Measurements from ENCODE around the gene FCN2. TPM values are rescaled to one million over a fixed set of nuclear protein-coding genes. Genes with fewer than 3 reads are reported as not detected.

The FCN2 gene
- total and polyA plus RNA-seq, 4 donors = 23.6 to 186 (median 121) TPM

GRCh38 chr9:134882204-134882785 lies 1.7 kb downstream of the FCN2 start:
- no peak for DNase-seq (ENCODE audit: low spot score)
- Histone ChIP-seq H3K9ac (ENCODE audit: low read depth in 1 of 2, low read length in 2 of 2) (no peak overlapping the region), H3K36me3 (ENCODE audit: control insufficient read depth in 4 of 4, insufficient read depth in 3 of 4, low read depth in 1 of 4, low read length in 3 of 4) (no peaks in the 10 kb centered on the region), H3K27me3 (ENCODE audit: control insufficient read depth in 4 of 4, insufficient read depth in 4 of 4, low read length in 3 of 4) (no peaks in the 10 kb centered on the region), H3K27ac (ENCODE audit: low read depth in 1 of 2, low read length in 2 of 2) (peak overlapping the region in 1 of 2 donors; percentile 23), H3K9me3 (ENCODE audit: control insufficient read depth in 4 of 4, low read length in 3 of 4) (no peaks in the 10 kb centered on the region), H3K4me3 (ENCODE audit: low read depth in 1 of 3, low read length in 3 of 3) (peak overlapping the region in 2 of 3 donors; percentile 6 to 37), H3K4me1 (ENCODE audit: control insufficient read depth in 4 of 4, insufficient read depth in 4 of 4, low read length in 3 of 4) (no peaks in the 10 kb centered on the region)
- TF ChIP-seq YY1 (IDR thresholded peaks at IDR 0.05) (no peak), ZBTB33 (IDR thresholded peaks at IDR 0.05) (no peak), HNF4A (conservative IDR thresholded peaks at IDR 0.05) (no peak), GABPA (IDR thresholded peaks at IDR 0.05 in 1 of 2, conservative IDR thresholded peaks at IDR 0.05 in 1 of 2) (no peak), TAF1 (conservative IDR thresholded peaks at IDR 0.05) (no peak), FOXA1 (IDR thresholded peaks at IDR 0.05) (no peak), RAD21 (IDR thresholded peaks at IDR 0.05) (no peak), FOXA2 (IDR thresholded peaks at IDR 0.05) (no peak), RXRA (IDR thresholded peaks at IDR 0.05) (no peak), ATF3 (IDR thresholded peaks at IDR 0.05) (no peak), JUND (IDR thresholded peaks at IDR 0.05) (no peak), SP1 (IDR thresholded peaks at IDR 0.05) (no peak), CTCF (IDR thresholded peaks at IDR 0.05; ENCODE audit: low read depth, low read length, missing input control) (no peak), EGR1 (IDR thresholded peaks at IDR 0.05; ENCODE audit: low read depth in 2 of 2) (no peak)
- 72% methylated on average over 3 of the region's 3 CpGs for WGBS

GRCh38 chr9:134883040-134883782 lies 2.6 kb downstream of the FCN2 start:
- TF ChIP-seq FOXA2 (IDR thresholded peaks at IDR 0.05) (no peak), GABPA (IDR thresholded peaks at IDR 0.05 in 1 of 2, conservative IDR thresholded peaks at IDR 0.05 in 1 of 2) (no peak)
- Histone ChIP-seq H3K4me1 (ENCODE audit: control insufficient read depth in 4 of 4, insufficient read depth in 4 of 4, low read length in 3 of 4) (no peaks in the 10 kb centered on the region), H3K4me3 (ENCODE audit: low read depth in 1 of 3, low read length in 3 of 3) (peak overlapping the region in 2 of 3 donors; percentile 10 to 28), H3K27ac (ENCODE audit: low read depth in 1 of 2, low read length in 2 of 2) (no peak overlapping the region), H3K27me3 (ENCODE audit: control insufficient read depth in 4 of 4, insufficient read depth in 4 of 4, low read length in 3 of 4) (no peaks in the 10 kb centered on the region), H3K9ac (ENCODE audit: low read depth in 1 of 2, low read length in 2 of 2) (no peak overlapping the region), H3K9me3 (ENCODE audit: control insufficient read depth in 4 of 4, low read length in 3 of 4) (no peaks in the 10 kb centered on the region), H3K36me3 (ENCODE audit: control insufficient read depth in 4 of 4, insufficient read depth in 3 of 4, low read depth in 1 of 4, low read length in 3 of 4) (no peaks in the 10 kb centered on the region)
- DNase-seq (ENCODE audit: low spot score) = no peak
- 82% methylated on average over 18 of the region's 18 CpGs for WGBS

All from liver (tissue), 9 donors.